MM.1S (cell line): ENCODE data around the gene RAB6B.

Experiments used
- DNase-seq: peaks from one replicate; pipeline ENCODE4 v3.0.0-alpha.2; 2015
- H2AFZ ChIP-seq: fragments of 300-600 bp; sonication (generic); 2 replicates; pipeline ENCODE4 v1.6.0; 2016; ENCODE audit warnings: antibody characterized with exemption, low read length
- H3F3A ChIP-seq: fragments of 300-600 bp; sonication (generic); 2 replicates; pipeline ENCODE4 v1.6.1; 2016; ENCODE audit warnings: mild to moderate bottlenecking, antibody characterized with exemption, low read length, moderate library complexity, mixed read lengths; ENCODE audit not compliant: insufficient read depth
- H3K27ac ChIP-seq: fragments of 300-600 bp; sonication (generic); 2 replicates; pipeline ENCODE4 v1.5.1; 2016; ENCODE audit warnings: mild to moderate bottlenecking, low read length
- H3K27me3 ChIP-seq: fragments of 300-600 bp; sonication (generic); replicated peaks from 2 replicates; pipeline ENCODE4 v1.6.0; 2016; ENCODE audit warnings: low read length; ENCODE audit not compliant: insufficient read depth
- H3K36me3 ChIP-seq: fragments of 300-600 bp; sonication (generic); replicated peaks from 2 replicates; pipeline ENCODE4 v1.6.1; 2016; ENCODE audit warnings: mild to moderate bottlenecking, low read length, mixed read lengths; ENCODE audit not compliant: insufficient read depth
- H3K4me1 ChIP-seq: fragments of 300-600 bp; sonication (generic); 2 replicates; pipeline ENCODE4 v1.6.1; 2016; ENCODE audit warnings: low read length, mixed read lengths
- H3K4me2 ChIP-seq: fragments of 300-600 bp; sonication (generic); 2 replicates; pipeline ENCODE4 v1.6.0; 2016; ENCODE audit warnings: low read depth, low read length
- H3K4me3 ChIP-seq: fragments of 300-600 bp; sonication (generic); 2 replicates; pipeline ENCODE4 v1.5.1; 2016; ENCODE audit warnings: low read length, mixed read lengths
- H3K79me2 ChIP-seq: fragments of 300-600 bp; sonication (generic); 2 replicates; pipeline ENCODE4 v1.6.1; 2016; ENCODE audit warnings: mixed run types, low read length, mixed read lengths
- H3K9ac ChIP-seq: fragments of 300-600 bp; sonication (generic); 2 replicates; pipeline ENCODE4 v1.6.1; 2016; ENCODE audit warnings: low read length, mixed read lengths
- H3K9me2 ChIP-seq: fragments of 300-600 bp; sonication (generic); replicated peaks from 2 replicates; pipeline ENCODE4 v1.6.1; 2016; ENCODE audit warnings: mild to moderate bottlenecking, low read length, mixed read lengths; ENCODE audit not compliant: insufficient read depth
- H3K9me3 ChIP-seq: fragments of 300-600 bp; sonication (generic); replicated peaks from 2 replicates; pipeline ENCODE4 v1.6.1; 2016; ENCODE audit warnings: mild to moderate bottlenecking, low read length, mixed read lengths; ENCODE audit not compliant: insufficient read depth
- H4K20me1 ChIP-seq: fragments of 300-600 bp; sonication (generic); 2 replicates; pipeline ENCODE4 v1.6.1; 2016; ENCODE audit warnings: mild to moderate bottlenecking, low read length, moderate library complexity, mixed read lengths; ENCODE audit not compliant: insufficient read depth
- CTCF ChIP-seq: fragments of 300-600 bp; sonication (generic); IDR thresholded peaks from 2 replicates; pipeline ENCODE4 v1.5.1; 2016; ENCODE audit warnings: antibody characterized with exemption, low read length, mixed read lengths
- EZH2 ChIP-seq: fragments of 300-600 bp; sonication (generic); optimal IDR thresholded peaks from 2 replicates; pipeline ENCODE3; 2017; ENCODE audit warnings: low read depth, mild to moderate bottlenecking, antibody characterized with exemption, low read length, mixed read lengths
- EZH2phosphoT487 ChIP-seq: fragments of 300-600 bp; sonication (generic); IDR thresholded peaks from 2 replicates; pipeline ENCODE4 v1.6.1; 2018; ENCODE audit warnings: antibody characterized with exemption, low read length

The RAB6B gene

GRCh38 chr3:133836497-133837158 is 59.1 kb downstream of the RAB6B start:
- H3K36me3 ChIP-seq = no peaks in the 10 kb centered on the region
- H2AFZ ChIP-seq = no peak overlapping the region
- no peak for TF ChIP-seq EZH2phosphoT487
- TF ChIP-seq CTCF = no peak
- TF ChIP-seq EZH2 = no peak

DNA sequence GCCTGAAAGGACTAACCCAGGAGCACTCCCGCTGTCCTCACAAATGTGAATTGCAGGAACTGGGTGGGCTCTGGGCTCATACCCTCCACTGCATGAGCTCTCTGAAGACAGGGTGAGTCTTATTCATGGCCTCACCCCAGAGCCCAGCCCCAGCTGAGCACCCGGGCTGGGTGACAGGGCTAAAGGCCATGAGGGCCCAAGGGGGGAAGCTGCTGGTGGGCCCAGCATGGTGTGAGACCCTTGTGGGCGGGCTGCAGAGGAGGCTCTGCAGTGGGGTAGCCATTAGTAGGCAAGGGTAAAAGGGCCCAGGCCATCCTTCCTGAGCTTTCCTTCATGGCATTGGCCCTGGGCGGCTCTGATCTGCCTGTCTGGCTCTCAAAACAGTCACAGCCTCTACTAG is 59.7 kb downstream of the RAB6B start:
- Histone ChIP-seq H3K36me3 (no peaks in the 10 kb centered on the region), H3K4me1 (no peaks in the 10 kb centered on the region), H3K9me2 (no peaks in the 10 kb centered on the region), H3F3A (no peaks in the 10 kb centered on the region), H3K4me2 (no peak overlapping the region), H3K9me3 (no peaks in the 10 kb centered on the region), H3K79me2 (no peaks in the 10 kb centered on the region), H3K4me3 (no peak overlapping the region), H3K9ac (no peak overlapping the region), H2AFZ (no peak overlapping the region), H3K27ac (no peak overlapping the region), H4K20me1 (no peaks in the 10 kb centered on the region), H3K27me3 (no peaks in the 10 kb centered on the region)
- no peak for DNase-seq
- no peak for TF ChIP-seq EZH2phosphoT487
- TF ChIP-seq EZH2 = no peak

More at GRCh38 chr3:133836497-133837158, 59.1 kb downstream of the RAB6B start:
- Histone ChIP-seq H3K9me2 (no peaks in the 10 kb centered on the region), H3K27me3 (no peaks in the 10 kb centered on the region), H3K4me2 (no peak overlapping the region), H3K4me3 (no peak overlapping the region), H3K79me2 (no peaks in the 10 kb centered on the region), H3K4me1 (no peaks in the 10 kb centered on the region), H3K9ac (no peak overlapping the region), H4K20me1 (no peaks in the 10 kb centered on the region), H3K9me3 (no peaks in the 10 kb centered on the region), H3K27ac (no peak overlapping the region), H3F3A (no peaks in the 10 kb centered on the region)
- DNase-seq = no peak

- H3K9me2 ChIP-seq = no peaks in the 10 kb centered on the region
- H4K20me1 ChIP-seq = no peaks in the 10 kb centered on the region
- no peak overlapping the region for H3K4me3 ChIP-seq
- H3F3A ChIP-seq = no peaks in the 10 kb centered on the region
- H3K79me2 ChIP-seq = no peaks in the 10 kb centered on the region
- no peaks in the 10 kb centered on the region for H3K27me3 ChIP-seq
- no peak overlapping the region for H3K9ac ChIP-seq
- no peak overlapping the region for H2AFZ ChIP-seq
- no peaks in the 10 kb centered on the region for H3K4me1 ChIP-seq
- no peaks in the 10 kb centered on the region for H3K36me3 ChIP-seq
- H3K4me2 ChIP-seq = no peak overlapping the region
- H3K27ac ChIP-seq = no peak overlapping the region
- DNase-seq = no peak
- H3K9me3 ChIP-seq = no peaks in the 10 kb centered on the region
- TF ChIP-seq CTCF = no peak
- TF ChIP-seq EZH2phosphoT487 = no peak
- no peak for TF ChIP-seq EZH2
Measured at GRCh38 chr3:133835418-133835743, 60.3 kb downstream of the RAB6B start.

DNA sequence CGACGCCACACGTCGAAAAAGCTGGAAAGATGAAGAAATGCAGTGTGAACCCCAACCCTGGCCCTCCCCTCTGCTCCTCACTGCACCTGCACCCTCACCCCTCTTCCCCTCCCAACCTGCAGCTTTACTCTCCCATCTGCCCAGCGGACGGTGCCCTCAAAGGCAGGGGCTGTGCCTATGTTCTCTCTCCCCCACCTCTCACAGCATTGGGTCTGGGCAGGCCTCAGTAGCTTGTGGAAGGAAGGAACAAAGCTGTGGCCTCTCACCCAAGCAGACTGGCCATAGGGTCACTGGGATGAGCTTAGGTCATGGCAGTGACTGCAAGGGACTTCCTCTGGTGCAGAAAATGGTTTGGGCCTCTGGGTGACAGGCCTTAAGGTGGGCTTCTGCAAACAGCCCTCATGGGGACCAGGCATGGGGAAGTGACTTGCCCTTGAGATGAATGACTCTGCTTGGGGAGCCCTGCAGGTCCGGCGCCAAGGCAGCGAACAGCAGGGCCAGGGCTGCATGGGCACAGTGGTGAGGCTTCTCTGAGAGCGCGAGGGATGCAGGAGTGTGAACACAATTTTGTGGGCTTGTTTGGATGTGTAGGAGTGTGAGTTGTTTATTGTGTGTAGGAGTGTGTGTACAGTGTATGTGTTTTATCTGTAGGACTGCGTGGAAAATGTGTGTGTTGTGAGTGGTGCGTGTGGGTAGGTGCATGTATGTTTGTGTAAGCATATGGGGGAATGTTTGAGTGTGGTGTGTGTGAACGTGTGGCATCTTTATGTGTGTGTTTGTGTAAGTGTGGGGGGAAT is 60.9 kb downstream of the RAB6B start:
- H3K9me2 ChIP-seq = no peaks in the 10 kb centered on the region

More for the DNA sequence above, 60.9 kb downstream of the RAB6B start:
- Histone ChIP-seq H3K27ac (no peak overlapping the region), H3K4me1 (no peaks in the 10 kb centered on the region), H3F3A (no peaks in the 10 kb centered on the region), H3K27me3 (no peaks in the 10 kb centered on the region), H3K79me2 (no peaks in the 10 kb centered on the region), H3K4me3 (no peak overlapping the region), H4K20me1 (no peaks in the 10 kb centered on the region), H3K36me3 (no peaks in the 10 kb centered on the region), H3K9ac (no peak overlapping the region), H3K4me2 (no peak overlapping the region), H3K9me3 (no peaks in the 10 kb centered on the region), H2AFZ (no peak overlapping the region)
- TF ChIP-seq CTCF = no peak
- no peak for TF ChIP-seq EZH2
- TF ChIP-seq EZH2phosphoT487 = no peak
- no peak for DNase-seq
